G401.6 (cell line): ENCODE measurements around the gene GCH1.

ENCODE experiments used
- FAIRE-seq: peaks from 2 replicates; lab custom pipeline; 2012; peaks lifted over from hg19 to GRCh38; lab: Jason Lieb, UNC

Gene GCH1

GRCh38 chr14:54797556-54797955, 105.1 kb downstream of the GCH1 start:
- FAIRE-seq: no peak

- no peak for FAIRE-seq
Observed at GRCh38 chr14:54796961-54797360, 105.7 kb downstream of the GCH1 start.

GRCh38 chr14:54794796-54795195, 107.8 kb downstream of the GCH1 start:
- FAIRE-seq: no peak

GRCh38 chr14:54794159-54794558, 108.5 kb downstream of the GCH1 start:
- FAIRE-seq: no peak

- no peak for FAIRE-seq
Observed at GRCh38 chr14:54792288-54792687, 110.3 kb downstream of the GCH1 start.
